GM12878 (cell line): ENCODE results near the gene CEP131. TPM values are rescaled to one million over a fixed set of nuclear protein-coding genes. Genes with fewer than 3 reads are reported as not detected.

Source experiments
- ATAC-seq: fragments of 200-7000 bp; cut with Tn5 transposase; 3 replicates; pipeline ENCODE4 v1.9.1; 2020; ENCODE audit warnings: mild to moderate bottlenecking, moderate library complexity
- BruUV-seq: library from RNA; stranded (reverse); fragments of 400-500 nt; replicated peaks from 2 replicates; lab custom pipeline; 2021; lab: Mats Ljungman, UMichigan
- CTCF ChIA-PET: fragments of 300-600 bp; sonication (Branson Sonifier 250); formaldehyde crosslinking; extraction: SDS; loops from one replicate; lab custom pipeline; 2021; ENCODE audit warnings: inconsistent platforms; lab: Yijun Ruan, JAX
- POLR2A ChIA-PET: fragments of 350-600 bp; formaldehyde crosslinking; extraction: SDS; loops from one replicate; lab custom pipeline; 2021; ENCODE audit warnings: inconsistent platforms; lab: Charles Lee
- RAD21 ChIA-PET: fragments of 300-600 bp; sonication (Branson Sonifier 250); formaldehyde crosslinking; loops from one replicate; lab custom pipeline; 2023; ENCODE audit warnings: antibody characterized with exemption; ENCODE audit not compliant: unreplicated experiment; lab: Charles Lee
- SMC1A ChIA-PET: fragments of 300-600 bp; sonication (Branson Sonifier 250); formaldehyde crosslinking; loops from one replicate; lab custom pipeline; 2023; ENCODE audit not compliant: unreplicated experiment, uncharacterized antibody; lab: Charles Lee
- DNase-seq: peaks from one replicate; pipeline ENCODE4 v3.0.0-alpha.2; 2011; ENCODE audit warnings: low read depth, low spot score
- FAIRE-seq: peaks from 3 replicates; lab custom pipeline; 2011; peaks lifted over from hg19 to GRCh38; lab: Jason Lieb, UNC
- H2AFZ ChIP-seq: 2 replicates; pipeline ENCODE4 v1.6.0; 2011; ENCODE audit warnings: low read depth, low read length, control low read depth; ENCODE audit not compliant: control insufficient read depth
- H3K27ac ChIP-seq: 2 replicates; pipeline ENCODE4 v1.5.1; 2011; ENCODE audit warnings: control low read depth; ENCODE audit not compliant: control insufficient read depth, insufficient read depth
- H3K27me3 ChIP-seq, 2 experiments: replicated peaks in 1 of 2; 2 replicates each; pipeline versions ENCODE4 v1.6.0 to v1.6.1; 2011; ENCODE audit warnings: low read length in 1 of 2; ENCODE audit not compliant: control insufficient read depth in 2 of 2, insufficient read depth in 2 of 2
- H3K36me3 ChIP-seq, 2 experiments: 2 replicates each; pipeline ENCODE4 v1.5.1; 2011; ENCODE audit warnings: low read length in 1 of 2; ENCODE audit not compliant: control insufficient read depth in 2 of 2, insufficient read depth in 2 of 2
- H3K4me1 ChIP-seq: 2 replicates; pipeline ENCODE4 v1.6.1; 2011; ENCODE audit warnings: mild to moderate bottlenecking, low read length, moderate library complexity, mixed read lengths; ENCODE audit not compliant: control insufficient read depth, insufficient read depth
- H3K4me2 ChIP-seq: 2 replicates; pipeline ENCODE4 v1.6.0; 2011; ENCODE audit warnings: control low read depth; ENCODE audit not compliant: control insufficient read depth, insufficient read depth
- H3K4me3 ChIP-seq: fragments of 200-600 bp; sonication (generic); 2 replicates; pipeline ENCODE4 v1.5.1; 2016
- H3K79me2 ChIP-seq: 2 replicates; pipeline ENCODE4 v1.6.0; 2011; ENCODE audit warnings: low read length; ENCODE audit not compliant: control insufficient read depth, insufficient read depth
- H3K9ac ChIP-seq: 2 replicates; pipeline ENCODE4 v1.8.0; 2011; ENCODE audit warnings: low read length, control low read depth, mixed read lengths; ENCODE audit not compliant: control insufficient read depth, insufficient read depth
- H3K9me3 ChIP-seq: replicated peaks from 3 replicates; pipeline ENCODE4 v1.5.1; 2011; ENCODE audit warnings: mild to moderate bottlenecking, low read length; ENCODE audit not compliant: control insufficient read depth, insufficient read depth
- H4K20me1 ChIP-seq: 2 replicates; pipeline ENCODE4 v1.6.0; 2011; ENCODE audit not compliant: control insufficient read depth, insufficient read depth
- BRCA1 ChIP-seq: IDR thresholded peaks from 2 replicates; pipeline ENCODE4 v1.6.1; 2011; ENCODE audit warnings: low read depth, low read length, improper control_type of control experiment
- DPF2 ChIP-seq: fragments of 450-650 bp; IDR thresholded peaks from 2 replicates; pipeline ENCODE4 v1.6.1; 2017; ENCODE audit warnings: mild to moderate bottlenecking
- EGR1 ChIP-seq, 2 experiments: IDR thresholded peaks; 1 replicate in 1 of 2; 2 replicates in 1 of 2; pipeline ENCODE4 v1.6.1; 2011 to 2012; ENCODE audit warnings: low read depth in 2 of 2, low read length in 2 of 2, borderline replicate concordance in 1 of 2, mild to moderate bottlenecking in 1 of 2, moderate library complexity in 1 of 2
- HCFC1 ChIP-seq: fragments of 150-350 bp; IDR thresholded peaks from 2 replicates; pipeline ENCODE4 v1.6.1; 2014; ENCODE audit warnings: low read length
- SRF ChIP-seq, 2 experiments: IDR thresholded peaks; 2 replicates each; pipeline ENCODE4 v1.6.1; 2011; ENCODE audit warnings: low read depth in 2 of 2, low read length in 2 of 2, mild to moderate bottlenecking in 1 of 2, moderate library complexity in 1 of 2
- YBX1 ChIP-seq: fragments of 450-650 bp; IDR thresholded peaks from 2 replicates; pipeline ENCODE4 v1.6.1; 2016; ENCODE audit warnings: antibody characterized with exemption
- ZNF24 ChIP-seq: fragments of 450-650 bp; IDR thresholded peaks from 2 replicates; pipeline ENCODE4 v1.6.1; 2017; ENCODE audit warnings: antibody characterized with exemption, mild to moderate bottlenecking
- WGBS: methylation state at CpG from one replicate; pipeline ENCODE4 v1.1.6; 2016; ENCODE audit warnings: low lambda C conversion rate; ENCODE audit not compliant: insufficient replicate concordance, insufficient coverage; ENCODE audit errors: missing lambda C conversion rate; 5-methylcytosine and 5-hydroxymethylcytosine counted together
- in situ Hi-C: fragments of 300-500 bp; cut with MboI; formaldehyde crosslinking; loops from 9 replicates; pipeline ENCODE4 v1.14.3; 2018; ENCODE audit warnings: mixed read lengths
- intact Hi-C: fragments of 100-400 bp; cut with micrococcal nuclease; formaldehyde crosslinking; loops from one replicate; pipeline ENCODE4 v1.14.2; 2022; ENCODE audit not compliant: unreplicated experiment
- polyA plus RNA-seq, 11 experiments: library from polyadenylated mRNA; depleted of rRNA in 4 of 11; unstranded in 6 of 11; stranded (reverse) in 5 of 11; fragments of >200 nt; fragmentation: Nextera tagmentation in 4 of 11; fragmentation: Illumina TruSeq in 1 of 11; extraction: Ambion mirVana in 4 of 11; extraction: Trizol in 1 of 11; gene quantifications; 1 replicate in 1 of 11; 2 replicates in 10 of 11; pipeline versions ENCODE4 v1.2.1 to v1.2.3, GENCODE V29; 2011 to 2016; ENCODE audit warnings: inconsistent platforms in 2 of 11, missing spikeins in 2 of 11, low read depth in 1 of 11
- total RNA-seq, 4 experiments: library from RNA; depleted of rRNA in 3 of 4; stranded (reverse); fragments of >200 nt in 3 of 4; fragmentation: Illumina TruSeq in 1 of 4; extraction: Trizol in 1 of 4; gene quantifications; 2 replicates each; pipeline versions ENCODE4 v1.2.1 to v1.2.3, GENCODE V29; 2013 to 2021
- TF ChIP-seq, protein P1 (sequence below): IDR thresholded peaks from 2 replicates; pipeline ENCODE4 v1.6.1; 2011; ENCODE audit warnings: borderline replicate concordance, low read depth, mild to moderate bottlenecking, moderate library complexity, low read length; ENCODE audit not compliant: insufficient read depth, poor library complexity, severe bottlenecking
- TF ChIP-seq, protein P2 (sequence below): fragments of 150-350 bp; IDR thresholded peaks from 2 replicates; pipeline ENCODE4 v1.6.1; 2014; ENCODE audit warnings: mild to moderate bottlenecking, low read depth, low read length
- TF ChIP-seq, protein P3 (sequence below): fragments of 450-650 bp; IDR thresholded peaks from 2 replicates; pipeline ENCODE4 v1.6.1; 2017; ENCODE audit warnings: borderline replicate concordance
- TF ChIP-seq, protein P4 (sequence below): fragments of 450-650 bp; IDR thresholded peaks from 2 replicates; pipeline ENCODE4 v1.6.1; 2018; ENCODE audit warnings: mild to moderate bottlenecking, low read depth, moderate library complexity; ENCODE audit not compliant: partially characterized antibody

CEP131 gene
- total and polyA plus RNA-seq, 10 of the 15 experiments (the other 5 are each of a cell fraction or from before 2014, with no cell fraction given), result 0.05 to 17.3 (median 6.7) TPM

DNA sequence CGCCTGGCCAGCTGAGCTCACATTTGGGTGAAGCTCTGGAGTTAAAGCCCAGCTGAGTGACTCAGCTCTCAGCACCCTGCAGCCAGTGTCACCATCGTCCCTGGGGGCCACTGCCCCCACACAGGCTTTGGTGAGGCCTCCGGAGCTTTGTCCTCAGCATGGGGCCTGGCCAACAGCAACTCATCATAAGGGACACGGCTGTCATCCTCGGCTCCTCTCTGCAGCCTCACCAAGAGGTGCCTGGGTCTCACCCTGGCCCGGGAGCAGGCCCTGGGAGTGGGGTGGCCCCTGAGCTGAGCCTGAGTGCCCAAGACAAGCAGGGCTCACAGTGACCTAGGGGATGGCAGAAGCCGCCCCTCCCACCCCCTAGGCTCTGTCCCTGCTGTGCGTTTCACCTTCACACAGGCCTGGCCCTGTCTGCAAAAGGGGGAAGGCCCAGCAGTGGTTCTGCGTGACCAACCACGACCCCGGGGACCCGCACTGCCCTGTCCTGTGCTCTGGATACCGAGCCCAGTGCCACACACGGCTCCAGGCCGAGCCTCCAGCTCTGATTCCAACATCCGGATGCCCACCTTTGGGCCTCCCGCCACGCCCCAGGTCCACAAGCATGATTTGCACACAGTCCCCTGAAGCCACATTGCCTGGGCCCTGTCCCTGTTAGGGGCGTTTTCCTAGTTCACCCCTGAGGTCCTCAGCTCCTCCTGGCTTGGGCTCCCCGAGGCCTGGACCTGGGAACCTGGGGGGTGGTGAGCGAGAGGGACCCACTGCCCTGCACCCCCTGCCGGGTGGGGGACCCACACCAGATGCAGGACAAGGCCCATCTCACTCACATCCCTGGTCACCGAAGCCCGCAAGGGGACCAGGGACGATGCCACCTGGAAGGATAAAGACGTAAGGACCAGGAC, 34.9 kb downstream of the CEP131 start:
- H4K20me1 ChIP-seq, result no peaks in the 10 kb centered on the region
- H3K27ac ChIP-seq, result no peak overlapping the region
- H3K4me3 ChIP-seq, result no peak overlapping the region
- intact Hi-C loops (no loop called here), in situ Hi-C loops (no loop called here)
- 69% methylated on average over 26 of the region's 26 CpGs for WGBS
- H3K79me2 ChIP-seq, result no peaks in the 10 kb centered on the region
- POLR2A ChIA-PET, result no interaction called here
- no peaks in the 10 kb centered on the region; a peak in 2 of 4 replicates for H3K36me3 ChIP-seq
- CTCF ChIA-PET, result no interaction called here
- ATAC-seq (no peak), DNase-seq (no peak), FAIRE-seq (no peak)
- no peaks in the 10 kb centered on the region for H3K9me3 ChIP-seq
- H3K4me1 ChIP-seq, result no peaks in the 10 kb centered on the region
- H3K4me2 ChIP-seq, result no peak overlapping the region
- H3K27me3 ChIP-seq, result no peaks in the 10 kb centered on the region
- RAD21 ChIA-PET, result no interaction called here
- H3K9ac ChIP-seq, result no peak overlapping the region
- no TSS peak for BruUV-seq
- SMC1A ChIA-PET, result no interaction called here
- no peak overlapping the region for H2AFZ ChIP-seq
- TF ChIP-seq, protein P1, sequence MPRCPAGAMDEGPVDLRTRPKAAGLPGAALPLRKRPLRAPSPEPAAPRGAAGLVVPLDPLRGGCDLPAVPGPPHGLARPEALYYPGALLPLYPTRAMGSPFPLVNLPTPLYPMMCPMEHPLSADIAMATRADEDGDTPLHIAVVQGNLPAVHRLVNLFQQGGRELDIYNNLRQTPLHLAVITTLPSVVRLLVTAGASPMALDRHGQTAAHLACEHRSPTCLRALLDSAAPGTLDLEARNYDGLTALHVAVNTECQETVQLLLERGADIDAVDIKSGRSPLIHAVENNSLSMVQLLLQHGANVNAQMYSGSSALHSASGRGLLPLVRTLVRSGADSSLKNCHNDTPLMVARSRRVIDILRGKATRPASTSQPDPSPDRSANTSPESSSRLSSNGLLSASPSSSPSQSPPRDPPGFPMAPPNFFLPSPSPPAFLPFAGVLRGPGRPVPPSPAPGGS, result no peak
- TF ChIP-seq YBX1, result no peak
- TF ChIP-seq DPF2, result no peak
- no peak for TF ChIP-seq ZNF24
- TF ChIP-seq, protein P2, sequence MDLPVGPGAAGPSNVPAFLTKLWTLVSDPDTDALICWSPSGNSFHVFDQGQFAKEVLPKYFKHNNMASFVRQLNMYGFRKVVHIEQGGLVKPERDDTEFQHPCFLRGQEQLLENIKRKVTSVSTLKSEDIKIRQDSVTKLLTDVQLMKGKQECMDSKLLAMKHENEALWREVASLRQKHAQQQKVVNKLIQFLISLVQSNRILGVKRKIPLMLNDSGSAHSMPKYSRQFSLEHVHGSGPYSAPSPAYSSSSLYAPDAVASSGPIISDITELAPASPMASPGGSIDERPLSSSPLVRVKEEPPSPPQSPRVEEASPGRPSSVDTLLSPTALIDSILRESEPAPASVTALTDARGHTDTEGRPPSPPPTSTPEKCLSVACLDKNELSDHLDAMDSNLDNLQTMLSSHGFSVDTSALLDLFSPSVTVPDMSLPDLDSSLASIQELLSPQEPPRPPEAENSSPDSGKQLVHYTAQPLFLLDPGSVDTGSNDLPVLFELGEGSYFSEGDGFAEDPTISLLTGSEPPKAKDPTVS, result no peak
- TF ChIP-seq BRCA1, result no peak
- TF ChIP-seq HCFC1, result no peak
- TF ChIP-seq, protein P3, sequence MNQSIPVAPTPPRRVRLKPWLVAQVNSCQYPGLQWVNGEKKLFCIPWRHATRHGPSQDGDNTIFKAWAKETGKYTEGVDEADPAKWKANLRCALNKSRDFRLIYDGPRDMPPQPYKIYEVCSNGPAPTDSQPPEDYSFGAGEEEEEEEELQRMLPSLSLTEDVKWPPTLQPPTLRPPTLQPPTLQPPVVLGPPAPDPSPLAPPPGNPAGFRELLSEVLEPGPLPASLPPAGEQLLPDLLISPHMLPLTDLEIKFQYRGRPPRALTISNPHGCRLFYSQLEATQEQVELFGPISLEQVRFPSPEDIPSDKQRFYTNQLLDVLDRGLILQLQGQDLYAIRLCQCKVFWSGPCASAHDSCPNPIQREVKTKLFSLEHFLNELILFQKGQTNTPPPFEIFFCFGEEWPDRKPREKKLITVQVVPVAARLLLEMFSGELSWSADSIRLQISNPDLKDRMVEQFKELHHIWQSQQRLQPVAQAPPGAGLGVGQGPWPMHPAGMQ, result no peak
- TF ChIP-seq, protein P4, sequence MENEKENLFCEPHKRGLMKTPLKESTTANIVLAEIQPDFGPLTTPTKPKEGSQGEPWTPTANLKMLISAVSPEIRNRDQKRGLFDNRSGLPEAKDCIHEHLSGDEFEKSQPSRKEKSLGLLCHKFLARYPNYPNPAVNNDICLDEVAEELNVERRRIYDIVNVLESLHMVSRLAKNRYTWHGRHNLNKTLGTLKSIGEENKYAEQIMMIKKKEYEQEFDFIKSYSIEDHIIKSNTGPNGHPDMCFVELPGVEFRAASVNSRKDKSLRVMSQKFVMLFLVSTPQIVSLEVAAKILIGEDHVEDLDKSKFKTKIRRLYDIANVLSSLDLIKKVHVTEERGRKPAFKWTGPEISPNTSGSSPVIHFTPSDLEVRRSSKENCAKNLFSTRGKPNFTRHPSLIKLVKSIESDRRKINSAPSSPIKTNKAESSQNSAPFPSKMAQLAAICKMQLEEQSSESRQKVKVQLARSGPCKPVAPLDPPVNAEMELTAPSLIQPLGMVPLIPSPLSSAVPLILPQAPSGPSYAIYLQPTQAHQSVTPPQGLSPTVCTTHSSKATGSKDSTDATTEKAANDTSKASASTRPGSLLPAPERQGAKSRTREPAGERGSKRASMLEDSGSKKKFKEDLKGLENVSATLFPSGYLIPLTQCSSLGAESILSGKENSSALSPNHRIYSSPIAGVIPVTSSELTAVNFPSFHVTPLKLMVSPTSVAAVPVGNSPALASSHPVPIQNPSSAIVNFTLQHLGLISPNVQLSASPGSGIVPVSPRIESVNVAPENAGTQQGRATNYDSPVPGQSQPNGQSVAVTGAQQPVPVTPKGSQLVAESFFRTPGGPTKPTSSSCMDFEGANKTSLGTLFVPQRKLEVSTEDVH, result no peak
- no peak for TF ChIP-seq EGR1 (IDR thresholded peaks at IDR 0.05; ENCODE audit: borderline replicate concordance in 1 of 2, low read depth in 2 of 2, low read length in 2 of 2)
- no peak for TF ChIP-seq SRF (IDR thresholded peaks at IDR 0.05; ENCODE audit: low read depth in 2 of 2, low read length in 2 of 2)
